Epithelial cell of proximal tubule (primary cell): ENCODE data around the gene TIMMDC1. TPM values are rescaled to one million over a fixed set of nuclear protein-coding genes. Genes with fewer than 3 reads are reported as not detected.

Experiments
- DNase-seq: peaks from one replicate; pipeline ENCODE4 v3.0.0-alpha.2; 2011; ENCODE audit warnings: low read depth
- H3K4me3 ChIP-seq: 2 replicates; pipeline ENCODE4 v1.5.1; 2011; ENCODE audit warnings: low read depth, mild to moderate bottlenecking, low read length
- CTCF ChIP-seq: conservative IDR thresholded peaks from 2 replicates; pipeline ENCODE4 v1.5.1; 2012; ENCODE audit warnings: low read depth, mild to moderate bottlenecking, low read length
- total RNA-seq: library from RNA; depleted of rRNA; stranded (reverse); fragments of >200 nt; gene quantifications from 2 replicates; pipeline ENCODE4 v1.2.3, GENCODE V29; 2015

TIMMDC1 gene
- total RNA-seq, 1 donor from 2014 or later: 85.3 TPM

GRCh38 chr3:119529883-119530282, 31.5 kb downstream of the TIMMDC1 start:
- peak; percentile 10 for DNase-seq
- no peak for TF ChIP-seq CTCF
- no peak overlapping the region for H3K4me3 ChIP-seq

- H3K4me3 ChIP-seq: no peak overlapping the region
- TF ChIP-seq CTCF: no peak
- no peak for DNase-seq
Observed at GRCh38 chr3:119530456-119530855, 32.1 kb downstream of the TIMMDC1 start.

GRCh38 chr3:119531151-119531550, 32.8 kb downstream of the TIMMDC1 start:
- no peak overlapping the region for H3K4me3 ChIP-seq
- no peak for TF ChIP-seq CTCF
- no peak for DNase-seq

GRCh38 chr3:119534296-119534695, 35.9 kb downstream of the TIMMDC1 start:
- no peak overlapping the region for H3K4me3 ChIP-seq
- no peak for TF ChIP-seq CTCF
- no peak for DNase-seq

- TF ChIP-seq CTCF: no peak
- DNase-seq: no peak
- H3K4me3 ChIP-seq: no peak overlapping the region
Observed at GRCh38 chr3:119536757-119537156, 38.4 kb downstream of the TIMMDC1 start.

GRCh38 chr3:119538772-119539171, 40.4 kb downstream of the TIMMDC1 start:
- TF ChIP-seq CTCF: no peak
- H3K4me3 ChIP-seq: no peak overlapping the region

GRCh38 chr3:119541547-119541946, 43.2 kb downstream of the TIMMDC1 start:
- no peak for TF ChIP-seq CTCF
- no peak overlapping the region for H3K4me3 ChIP-seq
- no peak for DNase-seq

More at GRCh38 chr3:119538772-119539171, 40.4 kb downstream of the TIMMDC1 start:
- no peak for DNase-seq
